Activated CD4-positive, alpha-beta T cell treated with anti-CD3 and anti-CD28 coated beads, Interleukin-2, amount 10 ng/mL, durations not matched to agents 24 days and 14 days (primary cell): ENCODE data around the gene HOXA4. TPM values are rescaled to one million over a fixed set of nuclear protein-coding genes. Genes with fewer than 3 reads are reported as not detected.

Experiments
- DNase-seq: peaks from one replicate; pipeline ENCODE4 v3.0.0; 2022
- H3K27ac Mint-ChIP-seq: one replicate; pipeline ENCODE4 v1.8.0; 2022; ENCODE audit warnings: mild to moderate bottlenecking, mixed read lengths
- H3K27me3 Mint-ChIP-seq: one replicate; pipeline ENCODE4 v1.8.0; 2022; ENCODE audit warnings: mixed read lengths
- H3K36me3 Mint-ChIP-seq: one replicate; pipeline ENCODE4 v1.8.0; 2022; ENCODE audit warnings: low read depth, mild to moderate bottlenecking, mixed read lengths
- H3K4me1 Mint-ChIP-seq: one replicate; pipeline ENCODE4 v1.8.0; 2021; ENCODE audit warnings: mixed read lengths
- H3K4me3 Mint-ChIP-seq: one replicate; pipeline ENCODE4 v1.8.0; 2022; ENCODE audit warnings: mild to moderate bottlenecking, moderate library complexity, mixed read lengths
- H3K9me3 Mint-ChIP-seq: one replicate; pipeline ENCODE4 v1.8.0; 2021; ENCODE audit warnings: mixed read lengths
- intact Hi-C: fragments of 100-400 bp; cut with micrococcal nuclease; formaldehyde crosslinking; loops from one replicate; pipeline ENCODE4 v1.15.1; 2023
- total RNA-seq: library from RNA; stranded (reverse); gene quantifications from 2 replicates; pipeline ENCODE4 v1.2.3, GENCODE V29; 2022

Gene HOXA4
- total RNA-seq, 1 donor from 2014 or later: not detected

- Mint-ChIP-seq H3K4me1 (peaks cover 14% of the 10 kb centered on the region), H3K27me3 (peaks cover 54% of the 10 kb centered on the region), H3K9me3 (peaks cover 3% of the 10 kb centered on the region), H3K4me3 (no peak overlapping the region), H3K36me3 (peaks cover 1% of the 10 kb centered on the region), H3K27ac (no peak overlapping the region)
- no peak for DNase-seq
- intact Hi-C loops: loop anchor here (5.0 kb wide), 1 partner anchor 36 kb away; the partner anchor contains the start of gene HOXA1
These were observed 2.4 kb upstream of the HOXA4 start for GRCh38 chr7:27132978-27133377.

- Mint-ChIP-seq H3K27me3 (peaks cover 54% of the 10 kb centered on the region), H3K27ac (no peak overlapping the region), H3K4me3 (no peak overlapping the region), H3K9me3 (peaks cover 3% of the 10 kb centered on the region), H3K36me3 (peaks cover 1% of the 10 kb centered on the region), H3K4me1 (peaks cover 14% of the 10 kb centered on the region)
- intact Hi-C loops: loop anchor here (5.0 kb wide), 1 partner anchor 35 kb away; the partner anchor contains the start of gene HOXA1
- DNase-seq: no peak
These were observed 1.7 kb upstream of the HOXA4 start for GRCh38 chr7:27132214-27132613.

- Mint-ChIP-seq H3K9me3 (peaks cover 3% of the 10 kb centered on the region), H3K4me1 (peaks cover 14% of the 10 kb centered on the region), H3K27me3 (peaks cover 55% of the 10 kb centered on the region), H3K4me3 (peak overlapping the region; percentile 66), H3K27ac (no peak overlapping the region), H3K36me3 (peaks cover 1% of the 10 kb centered on the region)
- intact Hi-C loops: loop anchor here (5.0 kb wide), 1 partner anchor 34 kb away; the partner anchor contains the start of gene HOXA1
- no peak for DNase-seq
These were observed 848 bp upstream of the HOXA4 start for GRCh38 chr7:27131390-27131819.

GRCh38 chr7:27129729-27130539 is 623 bp downstream of the HOXA4 start:
- Mint-ChIP-seq H3K4me1 (peaks cover 12% of the 10 kb centered on the region), H3K36me3 (peaks cover 1% of the 10 kb centered on the region), H3K27ac (no peak overlapping the region), H3K4me3 (peak overlapping the region; percentile 26), H3K27me3 (peaks cover 53% of the 10 kb centered on the region), H3K9me3 (peaks cover 3% of the 10 kb centered on the region)
- intact Hi-C loops: loop anchor here (5.0 kb wide), 1 partner anchor 33 kb away; the partner anchor contains the start of gene HOXA1
- DNase-seq: no peak

GRCh38 chr7:27128776-27129728 is 1.5 kb downstream of the HOXA4 start:
- Mint-ChIP-seq H3K4me1 (peaks cover 3% of the 10 kb centered on the region), H3K9me3 (peaks cover 3% of the 10 kb centered on the region), H3K27ac (no peak overlapping the region), H3K36me3 (peaks cover 1% of the 10 kb centered on the region), H3K4me3 (peak overlapping the region; percentile 26), H3K27me3 (peaks cover 48% of the 10 kb centered on the region)
- DNase-seq: no peak
- intact Hi-C loops: no loop called here

GRCh38 chr7:27128034-27128433 is 2.5 kb downstream of the HOXA4 start:
- Mint-ChIP-seq H3K4me3 (no peak overlapping the region), H3K27me3 (peaks cover 44% of the 10 kb centered on the region), H3K4me1 (no peaks in the 10 kb centered on the region), H3K36me3 (peaks cover 1% of the 10 kb centered on the region), H3K27ac (no peak overlapping the region), H3K9me3 (peaks cover 3% of the 10 kb centered on the region)
- intact Hi-C loops: no loop called here
- no peak for DNase-seq

- H3K27ac Mint-ChIP-seq: no peak overlapping the region
- intact Hi-C loops: no loop called here
- H3K4me1 Mint-ChIP-seq: no peaks in the 10 kb centered on the region
- H3K27me3 Mint-ChIP-seq: peaks cover 36% of the 10 kb centered on the region
- no peak overlapping the region for H3K4me3 Mint-ChIP-seq
- H3K36me3 Mint-ChIP-seq: peaks cover 1% of the 10 kb centered on the region
- H3K9me3 Mint-ChIP-seq: peaks cover 3% of the 10 kb centered on the region
- DNase-seq: no peak
These were observed 3.8 kb downstream of the HOXA4 start for GRCh38 chr7:27126596-27127327.

GRCh38 chr7:27125986-27126394 is 4.6 kb downstream of the HOXA4 start:
- no peak for DNase-seq
- Mint-ChIP-seq H3K4me3 (no peak overlapping the region), H3K27ac (no peak overlapping the region), H3K4me1 (no peaks in the 10 kb centered on the region), H3K9me3 (no peaks in the 10 kb centered on the region), H3K27me3 (peaks cover 36% of the 10 kb centered on the region), H3K36me3 (peaks cover 1% of the 10 kb centered on the region)
- intact Hi-C loops: no loop called here

GRCh38 chr7:27124902-27125689 is 5.5 kb downstream of the HOXA4 start:
- H3K9me3 Mint-ChIP-seq: no peaks in the 10 kb centered on the region
- peaks cover 1% of the 10 kb centered on the region for H3K36me3 Mint-ChIP-seq
- no peaks in the 10 kb centered on the region for H3K4me1 Mint-ChIP-seq
- intact Hi-C loops: no loop called here
- no peak overlapping the region for H3K4me3 Mint-ChIP-seq
- peaks cover 36% of the 10 kb centered on the region for H3K27me3 Mint-ChIP-seq
- no peak for DNase-seq
- H3K27ac Mint-ChIP-seq: no peak overlapping the region

- H3K9me3 Mint-ChIP-seq: no peaks in the 10 kb centered on the region
- no peak overlapping the region for H3K27ac Mint-ChIP-seq
- H3K4me1 Mint-ChIP-seq: no peaks in the 10 kb centered on the region
- intact Hi-C loops: no loop called here
- no peak overlapping the region for H3K4me3 Mint-ChIP-seq
- no peak for DNase-seq
- peaks cover 34% of the 10 kb centered on the region for H3K27me3 Mint-ChIP-seq
- no peaks in the 10 kb centered on the region for H3K36me3 Mint-ChIP-seq
These were observed 6.3 kb downstream of the HOXA4 start for GRCh38 chr7:27124096-27124901.

- intact Hi-C loops: no loop called here
- Mint-ChIP-seq H3K36me3 (no peaks in the 10 kb centered on the region), H3K4me3 (no peak overlapping the region), H3K4me1 (no peaks in the 10 kb centered on the region), H3K27ac (no peak overlapping the region), H3K9me3 (no peaks in the 10 kb centered on the region), H3K27me3 (peaks cover 28% of the 10 kb centered on the region)
- no peak for DNase-seq
These were observed 7.0 kb downstream of the HOXA4 start for GRCh38 chr7:27123477-27124053.

GRCh38 chr7:27123007-27123476 is 7.5 kb downstream of the HOXA4 start:
- no peak for DNase-seq
- Mint-ChIP-seq H3K4me1 (no peaks in the 10 kb centered on the region), H3K4me3 (no peak overlapping the region), H3K27me3 (peaks cover 23% of the 10 kb centered on the region), H3K9me3 (no peaks in the 10 kb centered on the region), H3K36me3 (no peaks in the 10 kb centered on the region), H3K27ac (no peak overlapping the region)
- intact Hi-C loops: no loop called here
